Measurements from ENCODE around the gene SDR42E1.

The SDR42E1 gene, protein sequence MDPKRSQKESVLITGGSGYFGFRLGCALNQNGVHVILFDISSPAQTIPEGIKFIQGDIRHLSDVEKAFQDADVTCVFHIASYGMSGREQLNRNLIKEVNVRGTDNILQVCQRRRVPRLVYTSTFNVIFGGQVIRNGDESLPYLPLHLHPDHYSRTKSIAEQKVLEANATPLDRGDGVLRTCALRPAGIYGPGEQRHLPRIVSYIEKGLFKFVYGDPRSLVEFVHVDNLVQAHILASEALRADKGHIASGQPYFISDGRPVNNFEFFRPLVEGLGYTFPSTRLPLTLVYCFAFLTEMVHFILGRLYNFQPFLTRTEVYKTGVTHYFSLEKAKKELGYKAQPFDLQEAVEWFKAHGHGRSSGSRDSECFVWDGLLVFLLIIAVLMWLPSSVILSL

DNA sequence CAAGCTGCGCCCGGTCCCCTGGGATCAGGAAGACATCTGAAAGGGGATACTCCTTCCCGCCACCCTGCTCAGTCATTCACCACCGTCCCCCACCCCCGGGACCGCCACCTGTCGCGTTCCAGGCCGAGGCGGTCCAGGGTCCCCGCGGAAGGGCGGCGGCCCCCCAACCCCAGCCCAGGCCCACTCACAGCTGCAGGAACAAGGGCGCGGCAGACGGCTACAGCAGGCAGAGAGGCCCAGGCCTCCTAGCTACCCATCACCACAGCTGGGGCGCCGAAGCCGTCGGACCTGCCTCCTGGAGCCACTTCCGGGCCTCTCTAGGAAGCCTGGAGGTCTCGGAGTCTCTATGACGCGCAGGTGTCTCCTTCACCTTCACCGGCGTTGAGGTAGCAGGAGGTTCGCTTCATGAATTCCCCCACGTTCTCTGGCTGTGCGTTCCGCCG is at the start of gene SDR42E1:
SDR42E1 (minus strand) TSS at position 272 of the 443 bp plus-strand sequence. CDS start 10,612 bp downstream, outside the sequence.
- DNase-seq (ENCODE audit: low read depth in 3 of 3), result peak; percentile 17 to 61 (median 26)

DNA sequence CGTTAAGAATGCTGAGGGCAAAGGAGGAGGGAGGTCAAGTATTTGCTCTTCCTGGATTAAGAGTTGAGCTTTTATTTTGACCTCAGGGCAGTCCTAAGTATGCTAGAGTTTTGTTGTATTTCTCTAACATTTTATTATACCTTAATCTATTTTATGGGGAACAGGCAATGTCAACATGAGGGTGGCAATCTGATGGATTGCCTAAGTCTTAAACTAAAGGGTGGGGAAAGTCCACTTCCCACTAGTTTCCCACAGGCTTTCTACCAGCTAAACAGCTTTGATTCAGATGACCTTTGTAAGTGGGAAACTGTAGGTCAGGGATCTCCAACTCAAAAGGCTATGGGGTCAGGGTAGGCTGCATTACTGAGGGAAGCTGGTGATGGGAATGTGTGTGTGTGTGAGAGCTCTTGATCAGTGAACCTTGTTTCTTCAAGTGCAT is 48.7 kb upstream of the SDR42E1 start:
- DNase-seq (ENCODE audit: low read depth in 3 of 3), result no peak

DNA sequence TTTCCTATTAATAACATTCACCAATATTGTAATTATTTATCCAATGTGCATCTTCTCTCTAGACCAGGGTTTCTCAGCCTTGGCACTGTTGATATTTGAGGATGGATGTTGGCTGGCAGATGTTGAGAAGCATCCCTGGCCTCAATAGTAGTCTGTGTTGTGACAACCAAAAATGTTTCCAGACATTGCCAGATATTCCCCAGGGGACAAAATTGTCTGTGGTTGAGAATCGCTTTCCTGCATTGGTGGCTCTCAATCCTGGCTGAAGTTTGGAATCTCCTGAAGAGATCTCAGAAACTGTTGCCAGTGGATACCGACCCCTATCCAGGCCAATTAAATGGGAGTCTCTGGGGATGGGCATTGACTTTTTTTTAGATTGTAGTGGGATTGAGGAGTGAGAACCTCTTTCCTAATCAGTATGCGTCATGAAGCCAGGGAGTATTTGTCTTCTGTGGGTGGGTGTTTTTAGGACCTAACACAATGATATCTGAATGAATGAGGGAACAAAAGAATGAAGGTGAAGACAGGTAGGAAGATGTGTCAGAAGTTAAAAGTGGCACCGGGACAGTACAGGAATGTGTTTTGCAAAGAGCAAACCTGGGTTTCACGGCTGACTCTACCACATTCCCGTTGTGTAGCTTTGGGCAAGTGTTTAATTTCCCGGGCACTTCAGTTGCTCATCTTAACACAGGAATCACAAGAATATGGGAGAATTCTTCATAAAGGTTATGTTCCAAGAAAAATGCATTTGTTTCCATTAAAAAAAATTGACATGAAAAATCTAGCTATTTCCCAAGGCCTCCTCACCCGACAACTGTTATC is 48.1 kb upstream of the SDR42E1 start:
- DNase-seq (ENCODE audit: low read depth in 3 of 3), result no peak

DNA sequence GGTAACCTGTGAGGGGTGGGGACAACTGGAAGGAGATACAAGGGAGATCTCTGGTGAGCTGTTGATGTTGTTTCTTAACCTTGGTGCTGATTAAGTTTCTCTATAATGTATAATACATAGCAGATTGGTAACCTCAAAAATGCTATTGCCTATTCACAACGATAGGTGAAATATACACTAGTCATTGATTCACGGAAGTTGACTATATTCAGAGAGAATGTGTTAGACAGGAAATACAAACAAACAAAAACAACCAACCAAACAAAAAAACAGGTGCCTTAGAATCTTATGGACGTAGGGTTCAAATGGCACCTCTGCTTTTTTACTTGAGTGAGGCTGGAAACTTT is 45.3 kb upstream of the SDR42E1 start:
- DNase-seq (ENCODE audit: low read depth in 3 of 3), result no peak

DNA sequence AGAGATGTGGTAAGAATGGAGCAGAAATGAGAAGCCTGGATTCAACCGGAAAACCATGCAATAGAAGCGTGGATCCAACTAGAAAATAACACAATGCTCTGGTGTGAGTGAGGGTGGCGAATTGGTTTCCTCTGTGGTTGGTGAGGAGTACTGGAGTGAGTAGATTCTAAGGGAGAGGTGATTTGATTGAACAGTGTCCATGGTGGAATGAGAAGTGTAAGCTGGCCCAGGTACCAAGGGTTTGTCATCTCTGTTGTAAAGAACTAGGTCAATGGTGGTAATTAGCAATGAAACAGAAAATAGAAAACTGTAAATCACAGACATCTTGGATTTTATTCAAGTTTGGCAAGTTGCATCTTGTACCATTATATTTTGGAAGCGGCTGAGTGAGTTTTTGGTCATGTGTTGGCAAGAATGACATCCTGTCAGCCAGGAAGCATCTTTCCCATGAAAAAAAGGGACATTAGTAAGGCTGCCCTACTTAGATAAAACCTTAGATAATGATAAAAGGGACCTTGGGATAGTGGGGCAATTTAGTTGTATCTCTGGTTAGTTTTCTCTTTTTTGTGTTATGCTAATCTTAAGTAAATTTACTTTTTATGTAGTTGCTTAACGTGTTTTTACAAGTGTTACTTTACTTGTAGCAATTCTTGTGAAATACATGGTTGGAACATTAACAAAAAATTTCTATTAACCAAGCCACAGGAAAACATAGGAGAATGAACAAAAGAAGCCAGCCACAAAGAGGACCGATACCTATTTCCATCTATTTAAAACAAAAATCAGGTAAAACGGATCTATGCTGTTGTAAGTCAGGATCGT is 44.7 kb upstream of the SDR42E1 start:
- DNase-seq (ENCODE audit: low read depth in 3 of 3), result no peak

DNA sequence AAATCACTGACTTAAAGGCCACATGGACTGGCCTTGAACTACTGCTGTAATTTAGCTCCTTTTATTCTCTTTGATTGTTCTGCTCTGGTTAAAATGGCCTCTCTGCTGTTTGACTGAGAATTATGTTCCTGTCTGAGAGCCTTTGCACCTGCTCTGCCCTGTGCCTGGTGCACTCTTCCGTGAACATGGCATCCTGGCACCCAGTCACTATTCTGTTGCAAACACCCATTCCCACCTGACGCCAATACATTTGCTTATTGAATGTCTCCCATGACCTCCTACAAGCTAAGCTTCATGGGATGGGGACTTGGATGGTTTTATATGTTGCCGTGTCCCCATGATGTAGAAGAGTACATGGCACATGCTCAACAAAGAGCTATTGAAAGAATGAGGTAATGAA is 43.8 kb upstream of the SDR42E1 start:
- DNase-seq (ENCODE audit: low read depth in 3 of 3), result no peak

DNA sequence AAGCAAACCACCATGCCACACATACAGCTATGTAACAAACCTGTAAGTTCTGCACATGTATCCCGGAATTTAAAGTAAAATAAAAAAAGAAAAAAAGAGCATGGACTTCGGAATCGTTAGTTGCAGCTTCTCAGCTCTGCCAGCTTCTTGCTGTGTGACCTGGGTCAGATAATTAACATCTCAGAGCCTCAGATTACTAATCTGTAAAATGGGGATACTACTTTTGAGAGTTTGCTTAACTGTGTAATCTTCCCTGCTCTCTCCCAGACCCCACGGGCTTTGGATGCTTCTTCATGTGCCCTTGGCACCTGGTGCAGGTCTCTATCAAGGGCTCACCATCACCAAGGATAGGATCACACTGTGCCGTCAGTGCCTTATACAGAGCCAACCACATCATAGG is 40.4 kb upstream of the SDR42E1 start:
- DNase-seq (ENCODE audit: low read depth in 3 of 3), result no peak

DNA sequence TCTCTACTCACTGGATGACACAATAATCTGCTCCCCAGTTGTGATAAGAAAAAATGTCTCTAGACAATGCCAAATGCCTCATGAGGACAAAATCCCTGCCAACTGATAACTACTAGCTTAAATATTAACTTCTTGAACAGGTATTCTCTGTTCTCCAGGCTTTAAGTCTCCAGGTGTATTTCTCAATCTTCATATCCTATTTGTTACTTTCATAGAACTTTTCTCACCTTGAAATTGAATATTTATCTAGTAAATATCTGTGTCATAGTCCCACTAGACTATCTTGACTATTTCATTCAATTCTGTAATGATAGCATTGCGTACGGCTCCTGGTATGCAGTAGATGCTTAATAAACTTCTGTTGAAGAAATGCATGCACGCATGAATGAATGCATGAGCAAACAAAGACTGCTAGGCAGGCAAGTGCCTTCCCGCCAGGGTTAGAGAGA is 39.7 kb upstream of the SDR42E1 start:
- DNase-seq (ENCODE audit: low read depth in 3 of 3), result no peak

DNA sequence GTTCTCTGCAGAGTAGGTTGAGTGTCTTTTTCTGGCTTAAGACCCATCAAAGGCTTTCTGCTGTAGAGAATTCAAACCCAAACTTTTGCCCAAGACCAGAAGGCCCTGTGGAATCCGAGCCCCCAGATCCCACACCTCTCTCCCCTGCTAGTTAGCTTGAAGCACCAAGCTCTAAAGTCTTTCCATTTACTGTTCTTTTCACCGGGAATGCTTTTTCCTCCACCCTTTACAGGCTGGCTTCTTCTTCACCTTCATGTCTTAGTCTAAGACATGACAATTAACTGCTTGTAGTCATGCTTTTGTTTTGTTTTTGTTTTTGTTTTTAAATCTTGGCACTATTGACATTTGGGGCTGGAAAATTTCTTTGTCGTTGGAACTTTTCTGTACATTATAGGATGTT is 39.2 kb upstream of the SDR42E1 start:
- DNase-seq (ENCODE audit: low read depth in 3 of 3), result no peak

DNA sequence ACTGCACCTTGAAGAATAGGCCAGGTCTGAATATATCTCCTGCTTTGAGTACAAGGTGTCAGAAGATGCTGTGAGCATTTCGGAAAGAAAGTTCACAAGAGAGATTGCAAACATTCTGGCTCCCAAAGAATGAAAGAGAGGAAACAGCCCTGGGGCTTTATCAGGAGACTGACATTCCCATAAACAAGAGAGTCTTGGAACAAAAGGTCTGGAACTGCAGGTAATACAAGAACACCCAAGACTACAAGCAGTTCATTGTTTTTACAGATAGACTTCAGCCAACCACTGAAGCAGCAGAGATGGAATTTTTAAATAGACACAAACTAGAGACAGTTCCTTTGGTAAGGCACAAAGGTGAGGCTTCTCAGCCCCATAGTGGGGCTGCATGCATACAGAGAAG is 38.2 kb upstream of the SDR42E1 start:
- no peak for DNase-seq (ENCODE audit: low read depth in 3 of 3)

DNA sequence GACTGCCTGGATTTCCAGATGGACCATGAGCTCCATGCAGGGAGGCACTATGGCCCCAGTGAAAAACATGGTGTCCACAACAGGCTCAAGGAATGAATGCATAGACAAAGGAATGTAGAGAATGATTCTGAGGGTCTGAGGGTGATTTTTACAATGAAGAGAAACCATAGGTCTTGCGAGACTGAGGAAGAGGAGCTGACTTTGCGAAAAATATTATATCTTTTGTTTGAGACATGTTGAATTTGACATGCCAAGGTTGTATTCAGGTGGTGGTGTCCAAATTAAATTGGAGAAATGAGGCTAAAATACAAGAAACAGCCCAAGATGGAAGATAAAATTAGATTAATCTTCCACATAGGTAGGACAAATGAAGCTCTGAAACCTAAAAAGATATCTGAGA is 36.5 kb upstream of the SDR42E1 start:
- DNase-seq (ENCODE audit: low read depth in 3 of 3), result no peak

DNA sequence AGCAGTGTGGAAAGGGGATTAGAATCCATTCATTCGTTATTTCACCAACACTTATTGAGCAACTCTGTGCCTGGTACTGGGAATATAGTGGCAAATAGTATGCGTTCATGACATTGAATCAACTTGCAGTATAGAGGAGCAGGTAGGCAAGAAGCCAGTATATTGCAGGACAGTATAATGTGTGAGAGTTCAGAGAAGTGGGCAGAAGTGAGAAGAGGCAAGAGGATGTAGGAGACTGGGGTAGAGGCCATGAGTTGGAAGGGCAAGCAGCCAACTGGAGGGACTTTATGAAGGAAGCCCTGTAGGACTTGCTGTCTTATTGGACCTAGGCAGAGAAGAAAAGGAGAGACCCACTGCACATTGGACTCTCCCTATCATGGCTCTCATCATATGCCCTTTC is 36.1 kb upstream of the SDR42E1 start:
- DNase-seq (ENCODE audit: low read depth in 3 of 3), result no peak

DNA sequence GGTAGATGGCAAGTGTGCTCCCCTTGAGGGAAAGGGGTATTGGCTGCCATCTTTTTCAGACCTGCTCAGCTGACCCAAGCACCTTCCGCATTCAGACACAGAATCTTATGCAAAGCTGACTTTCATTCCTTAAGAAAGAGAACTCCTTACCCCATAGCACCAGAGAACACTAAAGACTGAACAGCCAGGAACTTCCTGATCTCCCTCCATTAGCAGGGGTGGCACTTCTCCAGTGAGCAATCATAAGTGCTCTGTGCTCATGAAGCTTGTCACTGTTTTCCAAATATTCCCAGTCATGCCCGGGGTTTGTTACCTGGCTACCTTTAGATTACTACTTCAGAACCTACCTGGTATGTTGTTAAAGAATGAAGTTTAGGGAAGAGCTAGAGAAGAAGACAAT is 35.7 kb upstream of the SDR42E1 start:
- no peak for DNase-seq (ENCODE audit: low read depth in 3 of 3)

DNA sequence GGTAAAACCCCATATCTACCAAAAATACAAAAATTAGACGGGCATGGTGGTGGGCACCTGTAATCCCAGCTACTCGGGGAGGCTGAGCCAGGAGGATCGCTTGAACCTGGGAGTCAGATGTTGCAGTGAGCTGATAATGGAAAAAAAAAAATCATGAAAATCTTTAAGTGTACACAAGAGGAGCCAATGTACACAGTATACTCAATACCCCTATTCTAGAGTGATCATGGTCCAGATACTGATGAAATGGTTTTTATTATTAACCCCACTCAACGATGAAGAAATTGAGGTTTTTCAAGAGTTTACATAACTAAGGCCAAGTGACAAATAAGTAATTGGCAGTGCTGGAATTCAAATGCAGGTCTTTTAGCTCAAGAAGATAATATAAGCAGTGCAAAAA is 35.3 kb upstream of the SDR42E1 start:
- DNase-seq (ENCODE audit: low read depth in 3 of 3), result no peak

DNA sequence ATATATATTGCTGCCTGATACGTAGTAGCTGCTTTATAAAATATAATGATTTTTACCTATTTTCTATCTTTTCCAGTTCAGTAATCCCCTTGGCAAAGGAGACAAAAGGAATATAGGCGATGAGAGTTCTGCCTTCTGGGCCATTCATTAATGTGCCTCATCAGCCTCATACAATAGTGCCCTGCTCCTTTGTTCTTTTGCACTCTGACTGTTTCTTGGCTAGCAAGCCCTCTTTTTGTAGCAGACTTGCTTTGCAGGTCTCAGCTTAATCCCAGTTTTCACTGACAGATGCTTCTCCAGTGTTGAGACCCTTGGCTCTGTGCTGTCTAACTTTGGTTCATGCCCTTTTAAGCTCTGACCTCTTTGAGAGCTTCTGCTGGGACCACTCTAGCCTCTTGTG is 34.2 kb upstream of the SDR42E1 start:
- DNase-seq (ENCODE audit: low read depth in 3 of 3), result no peak

DNA sequence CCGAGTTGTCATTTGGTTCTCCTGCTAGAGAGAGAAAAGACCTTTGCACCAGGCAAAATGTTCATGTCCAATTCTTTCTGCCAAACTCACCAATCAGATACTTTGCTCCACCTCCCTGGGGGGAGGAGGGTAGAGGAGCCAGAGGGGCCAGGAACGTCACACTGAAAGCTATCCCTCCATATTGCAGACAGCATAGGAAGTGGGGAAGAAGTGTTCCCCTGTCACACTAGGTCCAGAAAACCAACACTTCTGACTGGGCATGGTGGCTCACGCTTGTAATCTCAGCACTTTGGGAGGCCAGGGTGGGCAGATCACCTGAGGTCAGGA is 33.3 kb upstream of the SDR42E1 start:
- no peak for DNase-seq (ENCODE audit: low read depth in 3 of 3)

DNA sequence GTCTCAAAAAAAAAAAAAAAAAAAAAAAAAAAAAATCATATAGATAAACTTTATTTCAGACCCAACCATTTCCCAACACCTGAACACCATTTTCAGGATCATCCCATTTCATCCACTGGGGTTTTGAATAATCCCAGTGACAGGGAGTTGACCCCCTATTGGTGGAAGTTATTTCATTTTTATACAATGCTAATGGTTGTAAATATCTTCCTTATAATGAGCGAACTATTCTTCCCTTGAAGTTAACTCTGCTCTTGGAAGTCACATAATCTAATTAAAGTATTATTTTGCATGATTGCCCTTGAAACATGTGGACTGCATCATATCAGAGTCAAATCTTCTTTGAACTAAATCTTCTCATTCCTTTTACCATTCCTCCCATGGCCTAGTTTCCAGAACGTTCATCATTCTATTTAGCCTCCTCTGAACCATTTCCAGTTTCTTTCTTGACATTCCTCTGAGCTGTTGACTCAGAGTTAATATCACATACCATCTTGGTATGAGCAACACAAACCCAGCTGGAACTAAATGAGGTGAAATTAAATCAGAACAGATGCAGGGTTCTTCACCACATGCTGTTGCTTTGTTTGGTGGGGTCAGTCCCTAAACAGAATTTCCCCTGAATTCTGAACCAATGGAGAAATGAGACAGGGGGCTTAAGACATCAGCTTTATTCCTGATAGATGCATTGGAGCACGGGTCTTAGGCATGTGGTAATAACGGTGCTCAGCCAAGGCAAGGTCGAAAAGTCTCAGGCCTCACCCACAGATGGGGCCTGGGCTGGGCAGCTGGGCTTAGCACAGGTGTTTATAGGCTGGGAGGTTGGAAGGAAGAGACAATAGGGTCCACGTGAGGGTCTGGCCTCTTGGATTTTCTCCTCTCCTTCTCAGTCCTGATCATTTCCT is 32.7 kb upstream of the SDR42E1 start:
- DNase-seq (ENCODE audit: low read depth in 3 of 3), result no peak

DNA sequence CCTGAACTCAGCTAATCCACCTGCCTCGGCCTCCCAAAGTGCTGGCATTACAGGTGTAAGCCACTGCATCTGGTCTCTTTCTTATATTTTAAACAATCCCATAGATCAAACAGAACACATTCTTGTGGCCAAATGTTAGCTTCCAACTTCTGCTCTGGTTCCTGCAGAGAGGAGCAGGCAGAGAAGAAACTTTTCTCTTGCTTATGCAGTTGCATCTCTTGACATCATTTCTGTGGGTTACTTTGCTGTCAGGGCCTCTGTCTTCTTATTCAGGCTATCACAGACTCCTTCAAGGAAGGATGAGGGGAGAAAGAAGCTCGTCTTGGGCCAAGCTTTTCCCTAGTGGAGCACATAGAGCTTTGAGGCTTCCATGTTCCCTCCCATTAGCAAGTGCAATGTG is 31.6 kb upstream of the SDR42E1 start:
- DNase-seq (ENCODE audit: low read depth in 3 of 3), result no peak

DNA sequence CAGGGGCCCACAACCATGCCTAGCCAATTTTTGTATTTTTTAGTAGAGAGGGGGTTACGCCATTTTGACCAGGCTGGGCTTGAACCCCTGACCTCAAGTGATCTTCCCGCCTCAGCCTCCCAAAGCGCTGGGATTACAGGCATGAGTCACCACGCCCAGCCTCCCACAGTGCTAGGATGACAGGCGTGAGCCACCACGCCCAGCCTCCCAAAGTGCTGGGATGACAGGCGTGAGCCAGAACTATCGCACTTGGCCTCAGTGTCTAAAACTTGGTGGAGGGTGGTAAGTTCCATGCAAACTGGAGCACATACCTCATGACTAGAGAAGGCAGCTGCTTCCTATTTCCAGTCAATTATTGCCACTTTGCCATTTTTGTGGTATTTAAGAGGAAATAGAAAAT is 30.9 kb upstream of the SDR42E1 start:
- DNase-seq (ENCODE audit: low read depth in 3 of 3), result no peak

DNA sequence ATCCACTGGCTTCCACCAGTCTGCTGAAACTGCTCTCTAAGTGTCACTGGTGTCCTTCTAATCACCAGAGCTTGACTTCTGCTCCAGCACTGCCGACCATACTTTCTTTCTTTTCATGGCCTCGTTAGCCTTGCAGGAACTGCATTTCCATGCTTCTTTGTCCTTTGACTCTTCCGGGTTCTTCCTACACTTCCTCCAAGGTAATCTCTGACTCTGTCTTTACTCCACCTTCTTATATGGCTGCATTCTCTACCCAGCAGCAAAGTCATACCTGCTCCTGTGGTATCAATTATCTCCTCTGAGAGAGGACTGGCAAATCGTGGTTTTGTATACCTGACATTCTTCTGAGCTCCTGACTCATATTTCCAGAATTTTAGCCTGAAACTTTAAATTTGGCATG is 30.3 kb upstream of the SDR42E1 start:
- DNase-seq (ENCODE audit: low read depth in 3 of 3), result no peak

DNA sequence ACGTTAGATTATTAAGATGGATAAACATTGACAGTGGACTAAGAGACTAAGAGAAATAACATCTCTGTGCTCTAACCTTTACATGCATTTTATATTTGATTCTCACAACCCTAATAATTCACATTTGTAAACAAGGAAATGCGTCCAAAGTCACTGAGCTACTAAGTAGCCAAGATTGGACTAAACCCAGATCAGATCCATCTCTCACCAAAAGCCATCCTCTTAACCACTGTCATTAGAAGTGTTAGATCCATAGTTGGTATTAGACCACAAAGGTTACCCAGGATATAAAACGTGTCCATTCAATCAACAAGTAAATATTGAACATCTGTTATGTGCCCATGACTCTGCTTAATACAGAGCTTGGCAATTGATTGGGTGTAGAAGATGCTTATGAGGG is 29.0 kb upstream of the SDR42E1 start:
- no peak for DNase-seq (ENCODE audit: low read depth in 3 of 3)
